Measurements from ENCODE around the gene MAST1. TPM values are rescaled to one million over a fixed set of nuclear protein-coding genes. Genes with fewer than 3 reads are reported as not detected.
"Not testable (repeated sequence)": the region's sequence is repeated elsewhere in the genome, so short reads cannot be mapped to it uniquely, and the experiment has no call there.

MAST1 gene
- total and polyA plus RNA-seq, 2 experiments from 2014 or later, result 13.9 to 19.9 TPM

DNA sequence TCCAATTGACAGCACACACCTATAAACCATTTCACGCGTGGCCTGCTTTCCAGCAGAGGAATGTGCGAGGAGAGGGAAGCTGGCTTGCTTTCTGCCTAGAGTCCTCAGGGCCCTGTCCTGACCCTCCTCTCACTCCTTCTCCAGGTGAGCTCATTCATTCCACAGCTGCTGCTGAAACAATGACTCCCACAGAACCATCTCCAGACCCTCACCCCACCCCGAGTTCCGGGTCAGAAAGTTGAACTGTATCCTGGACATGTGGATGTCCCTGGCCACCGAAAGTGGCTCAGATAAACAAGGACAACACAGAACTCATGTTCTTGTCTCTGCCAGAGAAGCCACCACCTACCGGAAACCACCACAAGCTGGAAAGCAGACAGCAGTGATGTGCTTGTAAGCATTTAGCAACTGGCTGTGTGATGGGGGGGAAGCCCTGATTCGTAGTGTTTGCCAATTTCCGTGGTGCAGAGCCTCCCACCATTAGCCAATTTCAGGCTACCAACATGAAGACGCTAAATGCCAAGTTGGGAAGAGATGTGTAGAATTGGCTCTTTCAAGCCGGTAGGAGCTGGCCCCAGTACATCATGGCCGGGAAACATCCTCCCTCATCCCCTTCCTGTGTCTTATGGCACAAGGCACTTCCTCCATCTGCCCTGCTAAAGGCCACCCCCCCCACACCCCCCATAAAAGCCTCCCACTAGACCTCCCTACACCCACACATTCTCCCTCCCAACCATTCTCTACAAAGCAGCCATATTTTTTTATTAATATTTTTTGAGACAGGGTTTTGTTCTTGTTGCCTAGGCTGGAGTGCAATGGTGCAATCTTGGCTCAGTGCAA, 75.8 kb downstream of the MAST1 start (continued):
- TF ChIP-seq, protein P1, sequence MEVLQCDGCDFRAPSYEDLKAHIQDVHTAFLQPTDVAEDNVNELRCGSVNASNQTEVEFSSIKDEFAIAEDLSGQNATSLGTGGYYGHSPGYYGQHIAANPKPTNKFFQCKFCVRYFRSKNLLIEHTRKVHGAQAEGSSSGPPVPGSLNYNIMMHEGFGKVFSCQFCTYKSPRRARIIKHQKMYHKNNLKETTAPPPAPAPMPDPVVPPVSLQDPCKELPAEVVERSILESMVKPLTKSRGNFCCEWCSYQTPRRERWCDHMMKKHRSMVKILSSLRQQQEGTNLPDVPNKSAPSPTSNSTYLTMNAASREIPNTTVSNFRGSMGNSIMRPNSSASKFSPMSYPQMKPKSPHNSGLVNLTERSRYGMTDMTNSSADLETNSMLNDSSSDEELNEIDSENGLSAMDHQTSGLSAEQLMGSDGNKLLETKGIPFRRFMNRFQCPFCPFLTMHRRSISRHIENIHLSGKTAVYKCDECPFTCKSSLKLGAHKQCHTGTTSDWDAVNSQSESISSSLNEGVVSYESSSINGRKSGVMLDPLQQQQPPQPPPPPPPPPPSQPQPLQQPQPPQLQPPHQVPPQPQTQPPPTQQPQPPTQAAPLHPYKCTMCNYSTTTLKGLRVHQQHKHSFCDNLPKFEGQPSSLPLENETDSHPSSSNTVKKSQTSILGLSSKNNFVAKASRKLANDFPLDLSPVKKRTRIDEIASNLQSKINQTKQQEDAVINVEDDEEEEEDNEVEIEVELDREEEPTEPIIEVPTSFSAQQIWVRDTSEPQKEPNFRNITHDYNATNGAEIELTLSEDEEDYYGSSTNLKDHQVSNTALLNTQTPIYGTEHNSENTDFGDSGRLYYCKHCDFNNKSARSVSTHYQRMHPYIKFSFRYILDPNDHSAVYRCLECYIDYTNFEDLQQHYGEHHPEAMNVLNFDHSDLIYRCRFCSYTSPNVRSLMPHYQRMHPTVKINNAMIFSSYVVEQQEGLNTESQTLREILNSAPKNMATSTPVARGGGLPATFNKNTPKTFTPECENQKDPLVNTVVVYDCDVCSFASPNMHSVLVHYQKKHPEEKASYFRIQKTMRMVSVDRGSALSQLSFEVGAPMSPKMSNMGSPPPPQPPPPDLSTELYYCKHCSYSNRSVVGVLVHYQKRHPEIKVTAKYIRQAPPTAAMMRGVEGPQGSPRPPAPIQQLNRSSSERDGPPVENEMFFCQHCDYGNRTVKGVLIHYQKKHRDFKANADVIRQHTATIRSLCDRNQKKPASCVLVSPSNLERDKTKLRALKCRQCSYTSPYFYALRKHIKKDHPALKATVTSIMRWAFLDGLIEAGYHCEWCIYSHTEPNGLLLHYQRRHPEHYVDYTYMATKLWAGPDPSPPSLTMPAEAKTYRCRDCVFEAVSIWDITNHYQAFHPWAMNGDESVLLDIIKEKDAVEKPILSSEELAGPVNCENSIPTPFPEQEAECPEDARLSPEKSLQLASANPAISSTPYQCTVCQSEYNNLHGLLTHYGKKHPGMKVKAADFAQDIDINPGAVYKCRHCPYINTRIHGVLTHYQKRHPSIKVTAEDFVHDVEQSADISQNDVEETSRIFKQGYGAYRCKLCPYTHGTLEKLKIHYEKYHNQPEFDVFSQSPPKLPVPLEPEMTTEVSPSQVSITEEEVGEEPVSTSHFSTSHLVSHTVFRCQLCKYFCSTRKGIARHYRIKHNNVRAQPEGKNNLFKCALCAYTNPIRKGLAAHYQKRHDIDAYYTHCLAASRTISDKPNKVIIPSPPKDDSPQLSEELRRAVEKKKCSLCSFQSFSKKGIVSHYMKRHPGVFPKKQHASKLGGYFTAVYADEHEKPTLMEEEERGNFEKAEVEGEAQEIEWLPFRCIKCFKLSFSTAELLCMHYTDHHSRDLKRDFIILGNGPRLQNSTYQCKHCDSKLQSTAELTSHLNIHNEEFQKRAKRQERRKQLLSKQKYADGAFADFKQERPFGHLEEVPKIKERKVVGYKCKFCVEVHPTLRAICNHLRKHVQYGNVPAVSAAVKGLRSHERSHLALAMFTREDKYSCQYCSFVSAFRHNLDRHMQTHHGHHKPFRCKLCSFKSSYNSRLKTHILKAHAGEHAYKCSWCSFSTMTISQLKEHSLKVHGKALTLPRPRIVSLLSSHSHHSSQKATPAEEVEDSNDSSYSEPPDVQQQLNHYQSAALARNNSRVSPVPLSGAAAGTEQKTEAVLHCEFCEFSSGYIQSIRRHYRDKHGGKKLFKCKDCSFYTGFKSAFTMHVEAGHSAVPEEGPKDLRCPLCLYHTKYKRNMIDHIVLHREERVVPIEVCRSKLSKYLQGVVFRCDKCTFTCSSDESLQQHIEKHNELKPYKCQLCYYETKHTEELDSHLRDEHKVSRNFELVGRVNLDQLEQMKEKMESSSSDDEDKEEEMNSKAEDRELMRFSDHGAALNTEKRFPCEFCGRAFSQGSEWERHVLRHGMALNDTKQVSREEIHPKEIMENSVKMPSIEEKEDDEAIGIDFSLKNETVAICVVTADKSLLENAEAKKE (CRISPR knock-in tag; IDR thresholded peaks at IDR 0.05), result no peak
- no peak for TF ChIP-seq NANOG (IDR thresholded peaks at IDR 0.05; ENCODE audit: borderline replicate concordance)

- Mint-ChIP-seq H3K4me1 (peaks cover 25% of the 10 kb centered on the region), H3K9me3 (peaks cover 11% of the 10 kb centered on the region; the same call in 2 of the 3 replicates), H3K27me3 (ENCODE audit: insufficient read depth, low read depth, poor library complexity) (peaks cover 33% of the 10 kb centered on the region), H3K36me3 (ENCODE audit: low read depth) (peaks cover 16% of the 10 kb centered on the region)
- H3K27ac ChIP-seq (ENCODE audit: low read depth); H3K4me2 ChIP-seq; H3K79me2 ChIP-seq (replicated peaks; ENCODE audit: insufficient read depth); H3K9me2 ChIP-seq (ENCODE audit: insufficient read depth); H3K4me3 Mint-ChIP-seq; ATAC-seq; H3K36me3 ChIP-seq (ENCODE audit: insufficient read depth); H3K27ac Mint-ChIP-seq; H4K20me1 ChIP-seq (replicated peaks; ENCODE audit: insufficient read depth); DNase-seq (ENCODE audit: low spot score); H2AFZ ChIP-seq; H3K4me3 ChIP-seq: not testable (repeated sequence)
- Histone ChIP-seq H3K4me1 (ENCODE audit: insufficient read depth) (peaks cover 19% of the 10 kb centered on the region), H3F3A (replicated peaks; ENCODE audit: low read depth) (peaks cover 17% of the 10 kb centered on the region), H3K27me3 (ENCODE audit: insufficient read depth) (peaks cover 13% of the 10 kb centered on the region)
Measured at GRCh38 chr19:12915860-12916259, 77.5 kb downstream of the MAST1 start.

- H2AFZ ChIP-seq, result no peak overlapping the region
- H3K4me2 ChIP-seq, result no peak overlapping the region
- no peaks in the 10 kb centered on the region for H3K79me2 ChIP-seq (replicated peaks; ENCODE audit: insufficient read depth)
- no peaks in the 10 kb centered on the region for H3K36me3 ChIP-seq (ENCODE audit: insufficient read depth)
- no peak overlapping the region for H3K4me3 ChIP-seq
- H3K4me1 Mint-ChIP-seq, result peaks cover 12% of the 10 kb centered on the region
- peaks cover 35% of the 10 kb centered on the region for H3K36me3 Mint-ChIP-seq (ENCODE audit: low read depth)
- peaks cover 8% of the 10 kb centered on the region for H3K4me1 ChIP-seq (ENCODE audit: insufficient read depth)
- DNase-seq (ENCODE audit: low spot score) (no peak), ATAC-seq (no peak)
- no peaks in the 10 kb centered on the region; the same call in 1 of the 2 replicates for H3K9me2 ChIP-seq (ENCODE audit: insufficient read depth)
- H3K27me3 Mint-ChIP-seq (ENCODE audit: insufficient read depth, low read depth, poor library complexity), result peaks cover 38% of the 10 kb centered on the region
- H3K27me3 ChIP-seq (ENCODE audit: insufficient read depth), result peaks cover 13% of the 10 kb centered on the region
- H3F3A ChIP-seq (replicated peaks; ENCODE audit: low read depth), result peaks cover 19% of the 10 kb centered on the region
- H3K9me3 Mint-ChIP-seq, result peaks cover 11% of the 10 kb centered on the region; the same call in 2 of the 3 replicates
- peaks cover 6% of the 10 kb centered on the region; the same call in 1 of the 2 replicates for H4K20me1 ChIP-seq (replicated peaks; ENCODE audit: insufficient read depth)
- H3K27ac Mint-ChIP-seq, result no peak overlapping the region
- H3K27ac ChIP-seq (ENCODE audit: low read depth), result no peak overlapping the region
- H3K4me3 Mint-ChIP-seq, result 0 out of 3 replicates have a peak overlapping the region, but pooled peaks have one; percentile 39
- TF ChIP-seq CTCF (conservative IDR thresholded peaks at IDR 0.05; ENCODE audit: low read depth in 2 of 2) (no peak), JUNB (IDR thresholded peaks at IDR 0.05; ENCODE audit: unreplicated experiment) (no peak), EZH2phosphoT487 (IDR thresholded peaks at IDR 0.05; ENCODE audit: unreplicated experiment) (no peak)
- TF ChIP-seq, protein P2, sequence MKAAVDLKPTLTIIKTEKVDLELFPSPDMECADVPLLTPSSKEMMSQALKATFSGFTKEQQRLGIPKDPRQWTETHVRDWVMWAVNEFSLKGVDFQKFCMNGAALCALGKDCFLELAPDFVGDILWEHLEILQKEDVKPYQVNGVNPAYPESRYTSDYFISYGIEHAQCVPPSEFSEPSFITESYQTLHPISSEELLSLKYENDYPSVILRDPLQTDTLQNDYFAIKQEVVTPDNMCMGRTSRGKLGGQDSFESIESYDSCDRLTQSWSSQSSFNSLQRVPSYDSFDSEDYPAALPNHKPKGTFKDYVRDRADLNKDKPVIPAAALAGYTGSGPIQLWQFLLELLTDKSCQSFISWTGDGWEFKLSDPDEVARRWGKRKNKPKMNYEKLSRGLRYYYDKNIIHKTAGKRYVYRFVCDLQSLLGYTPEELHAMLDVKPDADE (IDR thresholded peaks at IDR 0.05), result no peak
Measured at GRCh38 chr19:12918253-12918652, 79.9 kb downstream of the MAST1 start.

Data from GM23338 (cell line).